Measurements from ENCODE around the gene PGA5.
A peak's percentile ranks its signal among the peaks of the same experiment; 100 is the strongest.

PGA5 gene

GRCh38 chr11:61279934-61280659 lies 39.1 kb downstream of the PGA5 start:
- no peak for TF ChIP-seq CTCF (IDR thresholded peaks at IDR 0.05)
- TF ChIP-seq ZFX (IDR thresholded peaks at IDR 0.05; ENCODE audit: borderline replicate concordance): no peak
- H3K27ac ChIP-seq: no peak overlapping the region

- no peak for TF ChIP-seq ZFX (IDR thresholded peaks at IDR 0.05; ENCODE audit: borderline replicate concordance)
- no peak overlapping the region for H3K27ac ChIP-seq
These were observed 40.1 kb downstream of the PGA5 start for GRCh38 chr11:61280883-61281580.

- no peak overlapping the region for H3K27ac ChIP-seq
- TF ChIP-seq CTCF (IDR thresholded peaks at IDR 0.05): no peak
- TF ChIP-seq ZFX (IDR thresholded peaks at IDR 0.05; ENCODE audit: borderline replicate concordance): no peak
These were observed 40.7 kb downstream of the PGA5 start for GRCh38 chr11:61281581-61282250.

GRCh38 chr11:61283613-61284012 lies 42.6 kb downstream of the PGA5 start:
- no peak overlapping the region for H3K27ac ChIP-seq
- no peak for TF ChIP-seq ZFX (IDR thresholded peaks at IDR 0.05; ENCODE audit: borderline replicate concordance)
- TF ChIP-seq CTCF (IDR thresholded peaks at IDR 0.05): no peak

GRCh38 chr11:61287338-61287977 lies 46.5 kb downstream of the PGA5 start:
- no peak overlapping the region for H3K27ac ChIP-seq
- no peak for TF ChIP-seq CTCF (IDR thresholded peaks at IDR 0.05)
- TF ChIP-seq ZFX (IDR thresholded peaks at IDR 0.05; ENCODE audit: borderline replicate concordance): no peak

- no peak for TF ChIP-seq ZFX (IDR thresholded peaks at IDR 0.05; ENCODE audit: borderline replicate concordance)
- TF ChIP-seq CTCF (IDR thresholded peaks at IDR 0.05): peak; percentile 30; the same call in 1 of the 2 replicates
- no peak overlapping the region for H3K27ac ChIP-seq
These were observed 50.1 kb downstream of the PGA5 start for GRCh38 chr11:61290905-61291690.

GRCh38 chr11:61292356-61292755 lies 51.4 kb downstream of the PGA5 start:
- H3K27ac ChIP-seq: no peak overlapping the region

More at GRCh38 chr11:61292356-61292755, 51.4 kb downstream of the PGA5 start:
- TF ChIP-seq ZFX (IDR thresholded peaks at IDR 0.05; ENCODE audit: borderline replicate concordance) (no peak), CTCF (IDR thresholded peaks at IDR 0.05) (no peak)

Measured in 22Rv1 (cell line).